Measurements from ENCODE around the gene SPATA13. TPM values are rescaled to one million over a fixed set of nuclear protein-coding genes. Genes with fewer than 3 reads are reported as not detected.
A peak's percentile ranks its signal among the peaks of the same experiment; 100 is the strongest.

SPATA13 gene
- total RNA-seq, 1 experiment from 2014 or later, result 14.1 TPM

GRCh38 chr13:24232474-24232873, 72.0 kb downstream of the SPATA13 start:
- no peak overlapping the region for H3K27ac ChIP-seq (ENCODE audit: insufficient read length, low read depth, low read length)
- H3K27ac Mint-ChIP-seq, result no peak overlapping the region
- peak; percentile 52 for DNase-seq

More at GRCh38 chr13:24232474-24232873, 72.0 kb downstream of the SPATA13 start:
- no peak overlapping the region for H2AFZ ChIP-seq (ENCODE audit: low read length)
- no peaks in the 10 kb centered on the region for H3K9me3 ChIP-seq (ENCODE audit: control insufficient read depth, low read depth, low read length)
- no peaks in the 10 kb centered on the region for H3K27me3 Mint-ChIP-seq (ENCODE audit: low read depth)
- WGBS (ENCODE audit: extremely low coverage, insufficient read length, low lambda C conversion rate), result no CpG with 5 or more reads among the region's 3 CpGs
- H3K79me1 ChIP-seq (ENCODE audit: insufficient read depth, low read depth, low read length, poor library complexity, severe bottlenecking), result peaks cover 5% of the 10 kb centered on the region
- H3K56ac ChIP-seq (ENCODE audit: insufficient read length, low read depth, low read length), result no peak overlapping the region
- H3K4me3 Mint-ChIP-seq, result no peak overlapping the region
- H2BK20ac ChIP-seq (ENCODE audit: low read depth, low read length, poor library complexity, severe bottlenecking), result no peak overlapping the region
- H2BK120ac ChIP-seq (ENCODE audit: low read depth, low read length, poor library complexity, severe bottlenecking), result no peak overlapping the region
- H4K5ac ChIP-seq (ENCODE audit: insufficient read length, low read depth, low read length), result no peak overlapping the region
- H3K4me1 Mint-ChIP-seq, result peaks cover 21 to 25% of the 10 kb centered on the region in 2 experiments
- no peak overlapping the region for H3K9ac ChIP-seq (ENCODE audit: extremely low read depth, insufficient read length, low read length)
- no peak overlapping the region for H2BK12ac ChIP-seq (ENCODE audit: insufficient read length, low read depth, low read length)
- peak; percentile 44 for TF ChIP-seq CTCF (conservative IDR thresholded peaks at IDR 0.05)
- no peaks in the 10 kb centered on the region for H3K27me3 ChIP-seq (ENCODE audit: insufficient read depth, low read length)
- no peak overlapping the region for H3K14ac ChIP-seq (ENCODE audit: insufficient read depth, low read length)
- H3K36me3 Mint-ChIP-seq (ENCODE audit: insufficient read depth in 1 of 3, low read depth in 3 of 3), result no peaks in the 10 kb centered on the region; a peak in 1 of 7 replicates
- H3K4ac ChIP-seq (ENCODE audit: low read depth, low read length), result no peak overlapping the region
- no peaks in the 10 kb centered on the region for H3K23me2 ChIP-seq (ENCODE audit: insufficient read length, low read depth, low read length, poor library complexity, severe bottlenecking)
- 0 out of 2 replicates have a peak, but pooled peaks cover 1% of the 10 kb centered on the region for H3K79me2 ChIP-seq (ENCODE audit: insufficient read depth, low read length)
- H3K4me2 ChIP-seq (ENCODE audit: insufficient read depth, insufficient read length, low read length), result no peak overlapping the region
- no peak overlapping the region for H2BK15ac ChIP-seq (ENCODE audit: low read depth, low read length)
- no peaks in the 10 kb centered on the region for H4K20me1 ChIP-seq (ENCODE audit: control insufficient read depth, insufficient read depth, insufficient read length)
- H2BK5ac ChIP-seq (ENCODE audit: insufficient read length, low read length), result no peak overlapping the region
- no peaks in the 10 kb centered on the region for H3K4me1 ChIP-seq (ENCODE audit: insufficient read depth, low read length)
- H3K9me3 Mint-ChIP-seq, result no peaks in the 10 kb centered on the region
- no peak overlapping the region for H4K8ac ChIP-seq (replicated peaks; ENCODE audit: insufficient read length, low read depth, low read length)
- no peak overlapping the region for H3T11ph ChIP-seq (ENCODE audit: low read length)
- H4K91ac ChIP-seq (ENCODE audit: insufficient read length, low read depth, low read length), result no peak overlapping the region
- no peak overlapping the region for H3K23ac ChIP-seq (ENCODE audit: insufficient read length, low read depth, low read length)
- H3K18ac ChIP-seq (ENCODE audit: insufficient read length, low read depth, low read length), result no peak overlapping the region
- no peak overlapping the region for H2AK5ac ChIP-seq (ENCODE audit: insufficient read length, low read length)

Measured in H9 (cell line).